HG02642 (cell line): ENCODE results near the gene TM4SF4.

Experiments used
- ATAC-seq: cut with Tn5 transposase; IDR thresholded peaks from one replicate; pipeline ENCODE4 v1.9.1; 2021; ENCODE audit warnings: mild to moderate bottlenecking; ENCODE audit not compliant: unreplicated experiment, poor library complexity

The TM4SF4 gene

GRCh38 chr3:149507491-149508324, 33.2 kb downstream of the TM4SF4 start:
- no peak for ATAC-seq

GRCh38 chr3:149509526-149509925, 35.0 kb downstream of the TM4SF4 start:
- no peak for ATAC-seq

DNA sequence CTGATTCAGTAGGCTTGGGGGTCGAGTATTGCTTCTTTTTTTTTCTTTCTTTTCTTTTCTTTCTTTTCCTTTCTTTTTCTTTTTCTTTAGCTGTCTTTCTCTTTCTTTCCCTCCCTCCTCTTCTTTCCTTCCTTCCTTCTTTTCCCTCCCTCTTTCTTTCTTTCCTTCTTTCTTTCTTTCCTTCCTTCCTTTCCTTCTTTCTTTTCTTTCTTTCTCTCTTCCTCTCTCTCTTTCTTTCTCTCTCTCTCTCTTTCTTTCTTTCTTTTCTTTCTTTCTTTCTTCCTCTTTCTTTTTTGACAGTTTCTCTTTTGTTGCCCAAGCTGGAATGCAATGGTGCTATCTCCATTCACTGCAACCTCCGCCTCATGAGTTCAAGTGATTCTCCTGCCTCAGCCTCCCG, 36.0 kb downstream of the TM4SF4 start:
- no peak for ATAC-seq

- no peak for ATAC-seq
These were observed 36.6 kb downstream of the TM4SF4 start for GRCh38 chr3:149511040-149511626.

DNA sequence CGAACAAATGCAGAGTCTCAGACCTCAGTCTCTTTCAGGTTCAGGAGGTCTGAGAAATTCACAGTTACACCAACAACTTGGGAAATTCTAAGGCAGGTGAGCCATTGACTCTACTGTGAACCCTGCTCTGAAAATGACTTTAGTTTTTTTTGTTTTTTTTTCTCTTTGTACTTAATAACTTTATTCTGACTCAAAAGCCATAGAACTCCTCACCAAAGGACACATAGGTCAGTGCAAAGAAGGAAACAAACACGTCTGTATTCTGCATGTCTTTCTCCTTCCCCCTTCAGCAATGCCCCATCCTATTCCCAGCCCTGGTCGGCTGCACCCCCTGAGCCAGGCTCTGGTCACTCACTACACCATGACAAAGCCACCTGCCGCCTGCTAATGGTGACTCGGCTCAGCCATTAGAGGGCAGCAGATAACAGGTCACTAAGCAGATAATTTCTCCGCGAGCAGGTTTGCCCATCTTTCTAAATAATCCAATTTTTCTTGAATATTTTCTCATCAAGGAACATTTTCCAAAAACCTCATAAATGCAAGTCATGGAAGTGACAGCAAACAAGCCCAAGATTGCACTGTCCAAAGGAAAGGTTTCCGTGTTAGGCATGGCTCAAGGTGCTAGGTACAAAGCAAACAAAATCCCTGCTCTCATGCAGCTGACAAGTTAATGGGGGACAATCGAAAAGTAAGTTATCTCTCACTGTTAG, 37.7 kb downstream of the TM4SF4 start:
- peak; percentile 81 for ATAC-seq

GRCh38 chr3:149514471-149514870, 40.0 kb downstream of the TM4SF4 start:
- no peak for ATAC-seq

DNA sequence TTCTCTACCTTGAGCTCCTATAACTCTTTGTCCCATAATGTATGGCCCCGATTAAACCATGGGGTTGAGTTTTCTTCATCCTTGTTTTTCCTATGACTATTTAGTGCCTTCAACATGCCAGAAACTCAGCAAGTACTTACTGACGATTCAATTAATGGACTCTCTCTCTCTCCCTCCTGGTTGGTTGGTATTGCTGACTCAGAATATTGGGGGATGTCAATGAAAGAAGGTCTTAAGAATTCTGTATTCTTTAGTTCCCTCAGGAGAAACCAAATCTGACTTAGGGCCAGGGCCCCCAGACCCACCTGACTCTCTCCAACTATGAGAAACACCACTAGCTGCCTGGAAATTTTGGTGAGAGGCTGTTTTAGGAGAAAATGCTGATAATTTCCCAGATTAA, 40.8 kb downstream of the TM4SF4 start:
- ATAC-seq, result no peak

DNA sequence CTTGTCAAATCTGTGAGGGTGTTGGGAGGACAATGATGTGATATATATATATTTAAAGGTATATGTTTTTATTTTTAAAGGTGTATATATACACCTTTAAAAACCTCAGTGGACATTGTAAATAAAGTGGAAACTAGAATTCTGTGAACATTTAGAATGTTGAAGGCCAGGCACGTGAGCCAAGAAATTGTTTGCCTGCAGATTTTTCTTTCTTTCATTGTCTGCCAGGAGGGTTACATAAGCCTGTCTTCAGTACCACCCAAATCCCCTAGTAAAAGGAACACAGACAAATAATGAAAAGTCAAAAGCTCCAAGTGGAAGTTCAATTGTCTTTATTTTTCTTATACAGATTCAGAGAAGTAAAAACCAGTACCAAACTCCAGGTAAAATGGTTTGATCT, 42.4 kb downstream of the TM4SF4 start:
- no peak for ATAC-seq

GRCh38 chr3:149519912-149520311, 45.4 kb downstream of the TM4SF4 start:
- no peak for ATAC-seq

DNA sequence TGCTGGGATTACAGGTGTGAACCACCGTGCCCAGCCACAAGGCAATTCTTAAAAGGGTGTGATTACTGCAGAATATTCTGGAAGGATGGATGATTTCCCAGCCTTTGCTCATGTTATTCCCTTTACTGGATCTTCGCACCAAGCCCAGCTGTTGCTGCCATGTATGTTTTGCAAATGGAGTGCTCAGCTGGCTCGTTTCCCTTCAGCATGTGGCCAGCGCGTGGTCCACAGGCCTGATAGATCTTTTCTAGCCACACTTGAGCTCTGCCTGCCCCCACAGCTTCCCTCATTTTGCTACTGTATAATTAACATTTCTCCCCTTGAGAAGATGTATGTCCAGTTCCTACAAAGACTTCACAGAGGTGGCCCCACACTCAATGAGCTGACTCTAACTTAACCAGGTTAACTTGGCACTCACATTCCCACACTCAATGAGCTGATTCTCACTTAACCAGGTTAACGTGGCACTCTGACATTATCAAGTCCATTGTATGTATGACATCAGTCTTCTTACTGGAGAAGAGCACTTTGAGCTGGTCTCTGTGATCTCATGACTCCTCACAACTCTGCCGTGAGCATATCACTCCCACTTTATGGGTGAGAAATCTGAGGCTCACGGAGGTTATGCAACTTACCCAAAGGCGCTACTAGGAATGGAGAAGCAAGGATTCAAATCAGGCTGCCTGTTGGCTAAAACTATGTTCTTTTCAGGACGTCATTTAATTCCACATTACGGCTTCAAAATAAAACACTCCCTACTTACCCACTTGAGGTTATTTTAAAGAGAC, 49.2 kb downstream of the TM4SF4 start:
- ATAC-seq, result no peak

DNA sequence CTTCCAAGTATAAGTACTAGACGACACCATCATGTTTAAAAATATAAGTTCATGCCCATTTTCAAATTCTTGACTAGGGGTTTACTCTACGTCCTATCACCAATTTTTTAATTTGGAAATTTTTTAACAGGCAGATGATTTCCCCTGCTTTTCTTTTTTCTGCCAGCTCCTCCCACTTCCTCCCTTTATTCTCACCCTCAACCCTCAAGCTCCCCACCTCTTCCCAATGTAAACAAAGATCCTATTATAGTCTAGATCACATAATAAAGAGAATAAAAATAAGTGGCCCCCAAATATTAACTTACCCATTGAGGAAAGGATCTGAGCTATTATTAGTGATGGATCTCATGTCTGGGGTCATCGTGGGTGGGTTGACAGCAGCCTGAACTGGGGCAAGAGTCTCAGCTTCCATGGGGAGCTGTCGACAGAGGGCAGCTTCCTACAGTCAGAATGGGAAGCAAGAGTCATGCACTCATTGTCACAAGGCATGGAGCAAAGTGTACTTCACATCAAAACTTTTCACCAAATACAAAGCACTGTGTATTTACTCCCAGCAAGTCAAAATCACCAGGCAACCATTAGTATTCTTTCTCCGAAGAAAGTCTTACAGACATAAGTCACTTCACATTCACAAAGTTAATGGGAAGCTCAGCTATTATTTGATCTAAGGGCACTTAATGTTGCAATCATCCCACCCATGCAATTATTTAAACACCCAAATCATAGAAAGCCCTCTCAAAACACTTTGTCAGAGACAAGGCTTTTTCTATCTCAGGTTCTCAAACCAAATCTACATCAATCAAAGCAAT, 53.2 kb downstream of the TM4SF4 start:
- ATAC-seq, result no peak

DNA sequence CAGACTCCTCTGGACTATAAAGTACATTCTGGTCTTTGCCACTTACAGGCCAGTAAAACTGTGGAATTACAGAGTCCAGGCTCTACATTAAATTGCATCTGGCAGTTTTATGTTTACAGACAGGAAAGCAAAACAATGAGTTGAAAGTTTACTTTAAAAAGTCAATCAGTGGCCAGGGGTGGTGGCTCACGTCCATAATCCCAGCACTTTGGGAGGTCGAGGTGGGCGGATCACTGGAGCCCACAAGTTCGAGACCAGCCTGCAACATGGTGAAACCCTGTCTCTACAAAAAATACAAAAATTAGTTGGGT, 53.8 kb downstream of the TM4SF4 start:
- no peak for ATAC-seq

DNA sequence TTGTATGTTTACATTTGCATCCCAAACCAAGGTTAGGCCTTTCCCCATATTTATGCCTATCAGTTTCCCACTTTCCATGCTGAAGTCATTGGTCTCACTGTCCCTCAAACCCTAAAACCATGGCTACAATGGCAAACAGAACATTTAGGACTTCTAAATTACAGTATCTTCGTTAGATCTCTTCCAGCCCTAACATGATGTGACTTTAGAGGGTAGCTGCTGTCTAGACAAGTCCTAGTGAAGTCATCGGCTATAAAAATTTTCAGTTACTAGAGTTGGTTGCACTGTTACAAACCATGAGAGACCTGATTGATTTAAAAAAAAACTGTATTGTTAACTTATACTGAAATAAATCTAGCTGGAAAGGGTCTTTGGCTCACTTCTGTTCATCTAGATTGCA, 54.6 kb downstream of the TM4SF4 start:
- no peak for ATAC-seq

DNA sequence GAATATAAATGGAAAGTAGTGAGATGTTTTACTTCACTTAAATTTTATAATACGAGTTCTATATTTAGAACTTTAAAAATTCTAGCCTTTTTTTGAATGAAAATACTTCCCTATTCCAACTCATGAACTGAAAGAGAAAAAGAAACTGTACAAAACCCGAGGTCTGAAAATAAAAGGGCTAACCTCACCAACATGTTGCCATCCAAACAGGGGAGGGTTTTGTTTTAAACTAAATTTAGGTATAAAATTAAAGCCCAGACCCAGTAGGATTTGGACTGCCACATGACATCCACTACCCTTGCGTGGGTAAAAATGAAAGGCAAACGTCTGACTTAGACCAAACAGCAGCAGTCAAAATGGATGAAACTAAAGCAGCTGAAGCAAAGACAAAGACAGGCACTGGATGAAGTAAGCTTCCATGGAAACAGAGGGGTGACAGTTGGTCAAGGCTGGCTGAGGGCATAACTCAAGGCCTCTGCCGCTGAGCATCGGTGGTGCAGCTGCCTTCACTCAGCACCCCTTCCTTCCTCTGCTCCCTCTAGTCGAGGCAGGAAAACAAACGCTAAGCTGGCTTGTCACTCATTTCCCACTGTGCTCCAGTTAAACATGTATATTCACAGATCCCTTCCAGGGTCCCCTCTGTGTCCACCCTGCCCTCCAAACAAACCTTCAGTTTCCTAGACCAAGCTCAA, 58.1 kb downstream of the TM4SF4 start:
- ATAC-seq, result no peak

- no peak for ATAC-seq
These were observed 59.6 kb downstream of the TM4SF4 start for GRCh38 chr3:149534082-149534481.

- ATAC-seq, result no peak
These were observed 60.3 kb downstream of the TM4SF4 start for GRCh38 chr3:149534671-149535332.

- ATAC-seq, result no peak
These were observed 60.8 kb downstream of the TM4SF4 start for GRCh38 chr3:149535333-149535685.

DNA sequence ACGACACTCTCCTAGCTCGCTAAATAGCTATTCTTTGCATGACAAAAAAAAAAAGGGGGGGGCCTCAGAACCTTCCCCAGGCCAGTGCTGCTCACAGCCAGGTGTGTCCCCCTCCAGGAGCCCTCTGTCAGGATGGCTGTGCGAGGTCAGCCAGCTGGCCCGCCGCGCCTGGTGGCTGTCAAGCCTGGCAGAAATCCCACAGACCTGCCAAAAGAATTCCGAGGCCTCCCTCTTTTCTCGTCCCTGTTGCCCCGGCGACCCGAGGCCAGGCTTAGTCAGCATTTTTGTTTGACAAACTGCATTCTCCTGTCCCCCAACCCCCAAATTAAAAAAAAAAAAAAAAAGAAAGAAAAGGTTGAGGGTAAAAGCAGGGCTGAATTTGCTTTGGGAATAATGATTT, 61.9 kb downstream of the TM4SF4 start:
- no peak for ATAC-seq

- no peak for ATAC-seq
These were observed 63.9 kb downstream of the TM4SF4 start for GRCh38 chr3:149538371-149538770.
